GM19452 (cell line): ENCODE measurements around the gene C19orf67.

ENCODE experiments used
- ATAC-seq: cut with Tn5 transposase; IDR thresholded peaks from one replicate; pipeline ENCODE4 v1.9.1; 2021; ENCODE audit not compliant: unreplicated experiment

Gene C19orf67

DNA sequence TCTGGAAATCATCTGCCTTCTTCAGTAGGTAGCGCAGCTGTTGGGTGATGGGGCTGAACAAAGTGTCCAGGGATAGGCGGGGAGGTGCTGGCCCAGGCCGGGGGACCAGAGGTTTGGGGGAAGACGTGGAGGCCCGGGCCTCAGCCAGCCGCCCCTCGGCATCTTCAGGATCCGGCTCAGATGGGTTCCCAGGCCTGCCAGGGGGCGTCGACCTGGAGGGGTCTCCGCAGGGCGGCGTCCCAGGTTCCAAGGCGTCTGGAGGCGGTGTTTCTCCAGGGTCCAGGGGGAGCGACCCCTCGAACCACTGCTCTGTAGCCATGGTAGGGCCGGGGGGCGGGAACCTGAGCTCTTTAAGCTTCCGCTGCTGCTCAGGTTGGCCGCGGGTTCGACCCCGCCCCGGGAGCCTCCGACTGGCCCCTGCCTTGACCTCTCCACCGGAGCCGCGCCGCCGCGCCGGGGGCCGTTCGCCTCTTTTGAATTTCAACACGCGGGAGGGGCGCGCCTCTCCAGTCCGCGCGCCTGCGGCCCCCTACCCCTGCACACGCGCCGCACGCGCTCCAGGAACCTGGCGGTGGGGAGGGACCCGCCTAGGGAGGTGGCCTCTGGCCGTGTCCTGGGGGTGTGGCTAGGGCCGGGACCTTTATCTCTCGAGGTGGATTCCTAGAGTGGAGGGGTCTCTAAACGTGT is at the start of gene C19orf67:
TSS of gene C19orf67 (minus strand) at position 475 of the 687 bp plus-strand sequence. CDS start at position 319, 156 bp downstream.
- no peak for ATAC-seq

- no peak for ATAC-seq
Measured at GRCh38 chr19:14135355-14135754, 49.8 kb upstream of the C19orf67 start.

DNA sequence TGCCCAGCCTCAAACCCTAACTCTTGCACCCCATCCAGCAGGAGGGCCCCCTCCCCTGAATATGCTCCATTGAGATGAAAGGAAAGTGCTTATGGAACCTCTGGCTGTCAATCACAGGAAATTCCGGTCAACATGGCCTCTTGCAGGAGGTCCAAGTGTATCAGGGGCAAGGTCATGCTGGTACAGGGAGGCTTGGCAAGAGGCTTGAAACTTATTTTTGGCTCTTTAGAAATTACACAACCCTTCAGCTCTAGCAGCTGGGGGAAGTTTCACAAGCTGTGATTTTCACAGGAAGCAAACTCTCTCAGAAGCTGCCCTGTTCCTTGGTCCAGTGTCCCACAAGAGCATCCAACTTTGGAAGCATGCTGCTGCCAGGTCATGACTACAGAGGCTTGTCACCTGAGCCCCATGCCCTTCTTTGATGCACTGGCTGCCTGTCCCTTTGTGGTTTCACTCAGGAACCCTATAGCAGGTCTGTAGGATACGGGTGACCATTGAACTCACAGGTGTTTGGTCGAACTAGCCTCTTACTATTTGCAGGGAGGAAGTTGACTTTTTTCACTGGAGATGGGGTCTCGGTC is 42.4 kb upstream of the C19orf67 start:
- no peak for ATAC-seq

DNA sequence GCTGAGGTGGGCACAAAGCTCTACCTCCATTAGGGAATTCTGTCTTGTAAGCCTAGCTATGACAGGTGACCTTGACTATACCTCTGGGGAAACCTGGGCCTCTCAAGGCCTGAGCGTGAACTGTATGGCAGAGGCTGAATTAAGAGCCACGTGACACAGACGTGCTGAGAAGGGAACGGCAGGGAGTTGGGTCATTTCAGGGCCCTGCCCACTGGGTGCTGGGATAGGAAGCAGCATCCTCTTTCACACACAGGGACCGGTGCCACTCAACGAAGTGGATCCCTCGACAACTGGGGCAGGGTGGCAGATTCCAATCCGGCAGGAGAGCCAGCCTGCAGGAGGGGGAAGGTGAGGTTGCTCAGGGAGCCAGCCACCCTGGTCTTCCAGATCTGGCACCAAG is 41.6 kb upstream of the C19orf67 start:
- ATAC-seq, result no peak

DNA sequence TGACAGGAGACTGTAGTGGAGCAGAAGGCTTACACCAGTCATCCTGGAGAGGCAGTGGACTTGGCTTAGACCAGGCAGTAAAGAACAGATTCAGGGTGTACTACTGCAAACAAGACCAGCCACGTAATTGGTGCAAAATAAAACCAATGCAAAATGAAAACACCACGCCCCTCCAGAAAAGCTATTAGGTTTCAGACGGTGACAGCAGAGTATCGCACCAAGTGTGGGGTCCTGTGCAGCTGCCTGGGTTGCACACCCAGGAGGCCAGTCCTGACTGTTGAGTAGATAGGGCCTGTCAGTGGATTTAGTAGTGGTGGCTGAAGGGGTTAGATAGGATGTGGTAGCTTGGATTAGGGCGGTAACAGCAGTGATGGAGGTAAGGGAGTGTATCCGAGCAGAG is 37.3 kb upstream of the C19orf67 start:
- ATAC-seq, result no peak

GRCh38 chr19:14120497-14120780 is 34.9 kb upstream of the C19orf67 start:
- ATAC-seq, result no peak

GRCh38 chr19:14119644-14120496 is 34.3 kb upstream of the C19orf67 start:
- ATAC-seq, result no peak

- ATAC-seq, result no peak
Measured at GRCh38 chr19:14119146-14119545, 33.6 kb upstream of the C19orf67 start.

GRCh38 chr19:14118165-14119051 is 32.8 kb upstream of the C19orf67 start:
- no peak for ATAC-seq

- ATAC-seq, result peak; percentile 85
Measured at GRCh38 chr19:14117668-14118164, 32.1 kb upstream of the C19orf67 start, which contains the start of gene PRKACA. Gene PRKACA (minus strand): TSS chr19:14117762. CDS start chr19:14117547, 215 bp downstream.

DNA sequence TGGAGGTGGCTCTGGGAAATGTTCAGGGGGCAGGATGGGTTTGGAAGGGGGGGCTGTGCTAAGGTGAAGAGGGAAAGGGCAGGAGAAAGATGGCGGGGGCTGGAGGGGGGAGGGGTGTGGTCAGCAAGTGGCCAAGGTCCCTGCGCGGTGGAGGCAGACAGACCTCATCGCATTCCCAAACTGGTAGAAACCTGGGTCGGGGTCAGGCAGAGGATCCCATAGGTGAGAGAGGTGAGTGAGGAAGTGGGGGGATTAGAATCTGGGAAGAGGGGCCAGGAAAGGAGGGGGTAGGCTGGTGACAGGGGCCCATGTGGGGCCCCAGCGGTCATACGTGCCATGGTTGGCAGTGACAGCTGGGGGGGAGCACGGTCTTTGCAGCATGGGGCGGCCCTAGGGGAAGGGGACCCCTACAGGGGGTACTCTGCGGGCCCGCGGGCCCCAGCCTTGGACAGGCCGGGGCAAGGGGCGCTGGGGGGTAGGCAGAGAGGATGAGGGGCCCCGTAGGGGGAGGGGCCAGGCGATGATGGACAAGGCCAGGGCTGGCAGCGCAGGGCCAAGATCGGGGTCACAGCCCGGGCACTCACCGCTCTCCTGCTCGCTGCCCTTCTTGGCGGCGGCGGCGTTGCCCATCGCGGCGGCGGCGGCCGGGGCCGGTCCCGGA is 31.5 kb upstream of the C19orf67 start:
- ATAC-seq, result peak; percentile 8

GRCh38 chr19:14116525-14116917 is 30.9 kb upstream of the C19orf67 start:
- ATAC-seq, result no peak

DNA sequence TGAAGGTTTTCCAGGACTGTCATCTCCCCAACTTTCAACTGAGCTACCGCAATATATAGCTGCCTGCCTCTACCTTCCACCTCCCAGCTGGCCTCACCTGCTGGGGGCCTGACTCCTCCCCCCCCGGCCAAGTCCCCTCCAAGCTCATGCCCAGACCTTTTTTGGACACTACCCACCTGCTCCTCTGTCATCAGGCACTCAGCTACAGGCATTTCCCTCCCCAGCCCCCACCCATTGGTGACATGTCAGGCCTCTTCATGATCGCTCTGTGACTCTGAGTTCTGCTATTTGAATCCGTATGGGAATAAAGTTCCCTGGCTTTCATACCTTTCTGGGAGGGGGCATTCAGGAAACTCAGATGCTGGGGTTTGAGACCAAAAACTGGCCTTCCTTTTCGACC is 30.2 kb upstream of the C19orf67 start:
- ATAC-seq, result no peak

DNA sequence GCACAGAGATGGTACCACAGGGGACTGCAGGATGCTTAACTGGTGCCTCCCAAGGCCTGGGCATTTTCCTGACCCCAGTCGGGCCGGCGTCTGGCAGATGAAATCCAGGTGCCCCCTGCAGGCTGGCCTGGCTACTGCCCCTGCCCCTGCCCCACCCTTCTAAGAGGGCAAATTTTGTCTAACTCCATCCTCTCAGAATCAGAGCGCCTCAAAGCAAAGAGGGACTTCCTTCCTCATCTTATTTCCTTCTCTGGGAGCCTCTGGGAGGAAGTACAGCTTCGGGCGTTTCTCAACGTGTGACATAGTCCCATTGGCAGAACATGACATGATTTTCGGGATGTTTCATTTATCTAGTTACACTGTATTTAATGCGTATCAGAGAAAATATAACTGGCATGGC is 29.3 kb upstream of the C19orf67 start:
- ATAC-seq, result no peak

GRCh38 chr19:14114439-14114838 is 28.9 kb upstream of the C19orf67 start:
- ATAC-seq, result no peak

- no peak for ATAC-seq
Measured at GRCh38 chr19:14113762-14114414, 28.3 kb upstream of the C19orf67 start.

DNA sequence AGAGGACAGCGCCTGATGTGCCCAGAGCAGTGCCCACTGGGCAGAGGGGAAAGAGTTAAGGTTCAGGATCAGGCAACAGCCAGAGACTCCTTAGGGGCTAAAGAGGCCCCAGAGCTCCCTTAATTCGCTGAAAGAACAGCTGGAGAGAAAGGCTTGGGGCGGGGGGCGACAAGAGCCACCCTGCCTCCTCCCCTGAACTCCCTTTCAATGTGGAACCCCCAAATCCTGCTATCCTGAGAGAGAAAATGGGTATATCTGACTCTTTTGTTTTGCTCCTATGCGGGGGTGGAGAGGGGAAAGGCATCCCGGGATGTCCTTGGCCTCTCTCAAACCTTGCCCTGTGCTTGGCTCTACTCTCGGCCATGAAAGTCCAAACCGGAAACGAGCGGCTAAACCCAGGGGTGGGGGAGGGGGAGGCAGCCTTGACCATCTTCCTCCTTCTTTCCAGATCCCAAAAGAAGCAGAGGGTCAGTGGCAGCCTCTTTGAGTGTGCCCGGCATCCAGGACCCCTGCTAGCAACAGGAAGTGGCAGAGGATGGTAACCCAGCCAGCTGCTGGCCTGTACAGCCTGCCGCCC is 27.3 kb upstream of the C19orf67 start:
- ATAC-seq, result no peak

- ATAC-seq, result no peak
Measured at GRCh38 chr19:14112051-14112808, 26.6 kb upstream of the C19orf67 start.

- ATAC-seq, result no peak
Measured at GRCh38 chr19:14111486-14111885, 25.9 kb upstream of the C19orf67 start.
